H1 (cell line): ENCODE data around the gene AGPS.

Experiments used
- CBX5 ChIP-seq: fragments of 300-800, 300-1000 bp; sonication (generic); IDR thresholded peaks from 2 replicates; pipeline ENCODE4 v1.7.1; 2016; ENCODE audit warnings: antibody characterized with exemption, low read length, low read depth
- CTCF ChIP-seq, 3 experiments: IDR thresholded peaks; 1 replicate in 2 of 3; 2 replicates in 1 of 3; pipeline versions ENCODE4 v1.5.1 to v1.6.1; 2011; ENCODE audit warnings: low read length in 3 of 3, mild to moderate bottlenecking in 3 of 3, inconsistent platforms in 2 of 3, low read depth in 1 of 3, moderate library complexity in 1 of 3; ENCODE audit not compliant: insufficient read depth in 1 of 3; ENCODE audit errors: control extremely low read depth in 1 of 3
- EGR1 ChIP-seq: IDR thresholded peaks from 2 replicates; pipeline ENCODE4 v1.6.1; 2011; ENCODE audit warnings: low read depth, low read length, borderline replicate concordance
- PHF8 ChIP-seq: fragments of 200-600 bp; sonication (generic); conservative IDR thresholded peaks from 2 replicates; pipeline ENCODE4 v1.7.1; 2012; ENCODE audit warnings: low read depth, mild to moderate bottlenecking, inconsistent platforms, low read length, moderate library complexity
- SIN3A ChIP-seq, 2 experiments: IDR thresholded peaks in 1 of 2; conservative IDR thresholded peaks in 1 of 2; 2 replicates each; pipeline ENCODE4 v1.6.1; 2011 to 2012; ENCODE audit warnings: low read length in 2 of 2, improper control_type of control experiment in 1 of 2, low read depth in 1 of 2, mild to moderate bottlenecking in 1 of 2
- SRF ChIP-seq: IDR thresholded peaks from 2 replicates; pipeline ENCODE4 v1.6.1; 2011; ENCODE audit warnings: mild to moderate bottlenecking, low read depth, low read length, moderate library complexity

- TF ChIP-seq PHF8 (no peak), CTCF (IDR thresholded peaks at IDR 0.05; ENCODE audit: control extremely low read depth in 1 of 3, insufficient read depth in 1 of 3, low read depth in 1 of 3, low read length in 3 of 3) (no peak), CBX5 (no peak), SRF (no peak), EGR1 (no peak), SIN3A (conservative IDR thresholded peaks at IDR 0.05 in 1 of 2, IDR thresholded peaks at IDR 0.05 in 1 of 2; ENCODE audit: low read depth in 1 of 2, low read length in 2 of 2) (no peak)
Measured at GRCh38 chr2:177586154-177586553, 193.6 kb downstream of the AGPS start.
